VCaP (cell line): Measurements from ENCODE around the gene SNRPA.
"Not testable (repeated sequence)": the region's sequence is repeated elsewhere in the genome, so short reads cannot be mapped to it uniquely, and the experiment has no call there.

Experiments
- H3K27ac ChIP-seq: fragments of 450-650 bp; 2 replicates; pipeline ENCODE4 v1.5.1; 2017
- TF ChIP-seq, protein P1 (sequence below): fragments of 450-650 bp; conservative IDR thresholded peaks from 2 replicates; pipeline ENCODE4 v1.5.1; 2017; ENCODE audit warnings: mild to moderate bottlenecking, moderate library complexity

Gene SNRPA

DNA sequence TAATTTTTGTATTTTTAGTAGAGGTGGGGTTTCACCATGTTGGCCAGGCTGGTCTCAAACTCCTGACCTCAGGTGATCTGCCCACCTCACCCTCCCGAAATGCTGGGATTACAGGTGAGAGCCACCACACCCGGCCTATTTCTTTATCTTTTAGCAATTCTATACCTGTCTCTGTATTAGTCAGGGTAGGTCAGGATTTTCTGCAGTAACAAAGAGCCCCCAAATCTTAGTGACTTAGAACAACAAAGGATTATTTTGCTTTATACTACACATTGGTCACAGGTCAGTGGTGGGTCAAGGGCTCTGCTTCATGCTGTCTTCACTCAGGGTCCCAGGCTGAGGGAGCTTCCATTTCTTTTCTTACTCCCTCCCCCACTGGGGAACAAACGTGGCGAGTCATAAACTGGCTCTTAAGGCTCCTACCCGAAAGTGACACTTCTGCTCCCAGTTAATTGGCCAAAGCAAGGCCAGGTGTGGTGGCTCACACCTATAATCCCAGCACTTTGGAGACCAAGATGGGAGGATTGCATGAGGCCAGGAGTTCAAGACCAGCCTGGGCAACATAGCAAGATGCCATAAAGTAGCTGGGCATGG is 27.2 kb upstream of the SNRPA start:
- TF ChIP-seq, protein P1, sequence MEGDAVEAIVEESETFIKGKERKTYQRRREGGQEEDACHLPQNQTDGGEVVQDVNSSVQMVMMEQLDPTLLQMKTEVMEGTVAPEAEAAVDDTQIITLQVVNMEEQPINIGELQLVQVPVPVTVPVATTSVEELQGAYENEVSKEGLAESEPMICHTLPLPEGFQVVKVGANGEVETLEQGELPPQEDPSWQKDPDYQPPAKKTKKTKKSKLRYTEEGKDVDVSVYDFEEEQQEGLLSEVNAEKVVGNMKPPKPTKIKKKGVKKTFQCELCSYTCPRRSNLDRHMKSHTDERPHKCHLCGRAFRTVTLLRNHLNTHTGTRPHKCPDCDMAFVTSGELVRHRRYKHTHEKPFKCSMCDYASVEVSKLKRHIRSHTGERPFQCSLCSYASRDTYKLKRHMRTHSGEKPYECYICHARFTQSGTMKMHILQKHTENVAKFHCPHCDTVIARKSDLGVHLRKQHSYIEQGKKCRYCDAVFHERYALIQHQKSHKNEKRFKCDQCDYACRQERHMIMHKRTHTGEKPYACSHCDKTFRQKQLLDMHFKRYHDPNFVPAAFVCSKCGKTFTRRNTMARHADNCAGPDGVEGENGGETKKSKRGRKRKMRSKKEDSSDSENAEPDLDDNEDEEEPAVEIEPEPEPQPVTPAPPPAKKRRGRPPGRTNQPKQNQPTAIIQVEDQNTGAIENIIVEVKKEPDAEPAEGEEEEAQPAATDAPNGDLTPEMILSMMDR: no peak
- no peak overlapping the region for H3K27ac ChIP-seq

DNA sequence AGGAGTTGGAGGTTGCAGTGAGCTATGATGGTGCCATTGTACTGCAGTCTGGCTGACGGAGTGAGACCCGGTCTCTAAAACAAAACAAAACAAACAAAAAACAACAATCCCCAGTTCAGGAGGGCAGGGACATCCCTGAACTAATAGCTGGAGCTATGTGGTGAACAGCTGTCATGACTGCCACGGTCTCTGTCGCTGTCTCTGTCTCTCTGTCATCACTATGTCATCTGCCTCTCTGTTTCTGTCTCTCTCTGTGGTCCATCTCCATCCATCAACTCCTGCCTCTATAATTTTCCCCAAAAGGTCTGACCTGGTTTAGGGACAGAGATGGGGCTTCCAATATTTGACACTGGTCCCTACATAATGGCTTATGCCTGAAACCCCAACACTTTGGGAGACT is 26.7 kb upstream of the SNRPA start:
- TF ChIP-seq, protein P1: no peak
- no peak overlapping the region for H3K27ac ChIP-seq

DNA sequence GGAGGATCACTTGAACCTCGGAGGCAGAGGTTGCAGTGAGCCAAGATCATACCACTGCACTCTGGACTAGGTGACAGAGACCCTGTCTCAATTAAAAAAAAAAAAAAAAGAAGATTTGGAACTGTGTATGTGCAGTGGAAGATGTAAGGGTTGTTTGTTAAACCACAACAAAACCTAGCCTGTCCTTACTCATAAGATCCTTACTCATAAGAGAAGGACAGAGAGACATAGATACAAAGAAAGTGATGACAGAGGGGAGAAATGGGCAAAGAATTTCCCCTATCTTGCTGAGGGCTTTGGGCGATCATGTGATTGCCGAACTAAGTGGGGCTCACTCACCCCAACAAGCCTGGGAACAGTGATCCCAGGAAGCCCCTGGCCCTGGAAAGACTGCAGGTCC is 26.1 kb upstream of the SNRPA start:
- TF ChIP-seq, protein P1: no peak

DNA sequence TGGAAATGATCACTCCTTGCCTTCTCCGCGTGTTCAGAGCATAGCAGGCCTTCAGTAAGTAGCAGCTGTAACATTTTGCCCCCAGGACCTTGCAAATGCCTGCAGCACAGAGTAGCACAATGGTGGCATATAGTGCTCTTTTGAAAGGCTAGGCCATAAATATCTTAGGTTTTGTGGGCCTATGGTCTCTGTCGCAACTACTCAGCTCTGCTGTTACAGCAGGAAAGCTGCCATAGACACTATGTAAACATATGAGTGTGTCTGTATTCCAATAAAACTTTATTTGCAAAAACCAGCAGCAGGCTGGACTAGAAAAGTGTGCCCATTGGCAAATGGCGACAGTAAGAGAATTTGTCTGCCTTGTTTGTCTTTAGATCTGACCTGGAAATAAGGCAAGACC is 24.7 kb upstream of the SNRPA start:
- TF ChIP-seq, protein P1: no peak
- no peak overlapping the region for H3K27ac ChIP-seq

More for the DNA sequence above, 26.1 kb upstream of the SNRPA start:
- no peak overlapping the region for H3K27ac ChIP-seq

DNA sequence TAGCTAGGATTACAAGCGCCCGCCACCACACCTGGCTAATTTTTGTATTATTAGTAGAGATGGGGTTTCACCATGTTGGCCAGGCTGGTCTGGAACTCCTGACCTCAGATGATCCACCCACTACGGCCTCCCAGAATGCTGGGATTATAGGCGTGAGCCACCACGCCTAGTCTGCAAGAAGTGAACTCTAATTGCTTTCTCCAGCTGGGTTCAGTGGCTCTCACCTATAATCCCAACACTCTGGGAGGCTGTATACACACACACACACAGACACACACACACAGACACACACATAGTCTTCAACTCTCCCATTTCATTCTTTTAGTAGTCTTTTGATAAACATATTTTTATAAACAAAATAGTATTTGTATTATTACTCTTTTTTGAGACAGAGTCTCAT is 20.9 kb upstream of the SNRPA start:
- not testable (repeated sequence) for H3K27ac ChIP-seq

DNA sequence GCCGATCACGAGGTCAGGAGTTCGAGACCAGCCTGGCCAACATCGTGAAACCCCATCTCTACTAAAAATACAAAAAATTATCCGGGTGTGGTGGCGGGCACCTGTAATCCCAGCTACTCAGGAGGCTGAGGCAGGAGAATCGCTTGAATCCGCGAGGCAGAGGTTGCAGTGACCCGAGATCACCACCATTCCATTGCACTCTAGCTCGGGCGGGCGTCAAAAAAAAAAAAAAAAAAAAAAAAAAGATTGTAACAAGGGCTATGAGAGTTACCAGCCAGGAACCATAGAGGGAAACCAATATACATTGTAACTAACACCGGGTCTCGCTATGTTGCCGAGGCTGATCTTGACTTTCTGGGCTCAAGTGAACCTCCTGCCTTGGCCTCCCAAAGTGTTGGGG is 18.7 kb upstream of the SNRPA start:
- H3K27ac ChIP-seq: not testable (repeated sequence)

DNA sequence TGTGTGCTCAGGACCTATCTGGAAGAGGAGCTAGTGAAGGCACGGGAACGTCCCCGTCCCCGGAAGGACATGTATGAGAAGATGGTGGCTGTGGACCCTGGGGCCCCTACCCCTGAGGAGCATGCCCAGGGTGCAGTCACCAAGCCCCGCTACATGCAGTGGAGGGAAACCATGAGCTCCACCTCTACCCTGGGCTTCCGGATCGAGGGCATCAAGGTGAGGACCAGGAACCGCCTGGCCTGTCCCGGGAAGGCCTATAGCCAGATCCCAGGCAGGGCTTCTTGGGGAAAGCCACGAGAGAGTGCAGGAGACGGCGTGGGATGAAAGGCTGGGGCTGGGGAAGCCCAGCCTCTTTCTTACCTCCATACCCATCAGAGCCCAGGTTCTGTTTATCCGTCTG is 17.9 kb upstream of the SNRPA start:
- no peak overlapping the region for H3K27ac ChIP-seq

DNA sequence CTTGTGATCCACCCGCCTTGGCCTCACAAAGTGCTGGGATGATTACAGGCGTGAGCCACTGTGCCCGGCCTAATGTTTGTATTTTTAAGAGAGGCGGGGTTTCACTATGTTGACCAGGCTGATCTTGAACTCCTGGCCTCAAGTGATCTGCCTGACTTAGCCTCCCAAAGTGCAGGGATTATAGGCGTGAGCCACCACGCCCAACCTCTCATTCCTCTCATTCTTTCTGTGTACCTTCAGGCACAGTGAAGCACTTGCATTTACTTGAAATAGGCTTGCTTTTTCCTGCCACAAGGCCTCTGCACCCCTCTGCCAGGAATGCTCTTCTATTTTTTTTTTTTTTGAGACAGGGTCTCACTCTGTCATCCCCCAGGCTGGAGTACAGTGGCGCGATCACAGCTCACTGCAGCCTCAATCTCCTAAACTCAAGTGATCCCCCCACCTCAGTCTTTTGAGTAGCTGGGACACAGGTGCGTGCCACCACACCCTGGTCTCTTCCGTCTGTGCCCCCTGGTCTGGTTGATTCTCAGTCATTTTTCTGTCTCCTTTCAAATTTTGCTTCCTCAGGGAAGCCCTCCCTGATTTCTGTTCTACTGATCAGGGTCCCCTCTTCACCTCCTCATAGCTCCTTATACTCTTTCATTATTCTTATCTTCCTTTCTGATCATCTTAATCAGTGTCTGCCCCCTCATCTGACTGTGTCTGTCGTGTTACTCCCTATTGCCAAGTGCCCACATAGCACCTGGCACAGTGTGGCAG is 15.8 kb upstream of the SNRPA start:
- H3K27ac ChIP-seq: no peak overlapping the region

More for the DNA sequence above, 17.9 kb upstream of the SNRPA start:
- TF ChIP-seq, protein P1: no peak

More for the DNA sequence above, 15.8 kb upstream of the SNRPA start:
- TF ChIP-seq, protein P1: no peak
